DOHH2 (cell line): ENCODE results near the gene SYNRG.

ENCODE experiments used
- CTCF ChIP-seq: fragments of 200-600 bp; sonication (generic); IDR thresholded peaks from one replicate; pipeline ENCODE4 v1.5.1; 2014; ENCODE audit warnings: antibody characterized with exemption, mild to moderate bottlenecking, low read depth, low read length; ENCODE audit not compliant: poor library complexity, severe bottlenecking
- EZH2phosphoT487 ChIP-seq: fragments of 200-600 bp; sonication (generic); IDR thresholded peaks from 2 replicates; pipeline ENCODE4 v1.6.1; 2017; ENCODE audit warnings: borderline replicate concordance, mild to moderate bottlenecking, antibody characterized with exemption, low read length, moderate library complexity, mixed read lengths

- TF ChIP-seq CTCF (no peak), EZH2phosphoT487 (no peak)
These were observed 144.1 kb downstream of the SYNRG start for GRCh38 chr17:37465069-37465616.
